ENCODE measurements around the gene TMBIM1.
A peak's percentile ranks its signal among the peaks of the same experiment; 100 is the strongest.

DNA sequence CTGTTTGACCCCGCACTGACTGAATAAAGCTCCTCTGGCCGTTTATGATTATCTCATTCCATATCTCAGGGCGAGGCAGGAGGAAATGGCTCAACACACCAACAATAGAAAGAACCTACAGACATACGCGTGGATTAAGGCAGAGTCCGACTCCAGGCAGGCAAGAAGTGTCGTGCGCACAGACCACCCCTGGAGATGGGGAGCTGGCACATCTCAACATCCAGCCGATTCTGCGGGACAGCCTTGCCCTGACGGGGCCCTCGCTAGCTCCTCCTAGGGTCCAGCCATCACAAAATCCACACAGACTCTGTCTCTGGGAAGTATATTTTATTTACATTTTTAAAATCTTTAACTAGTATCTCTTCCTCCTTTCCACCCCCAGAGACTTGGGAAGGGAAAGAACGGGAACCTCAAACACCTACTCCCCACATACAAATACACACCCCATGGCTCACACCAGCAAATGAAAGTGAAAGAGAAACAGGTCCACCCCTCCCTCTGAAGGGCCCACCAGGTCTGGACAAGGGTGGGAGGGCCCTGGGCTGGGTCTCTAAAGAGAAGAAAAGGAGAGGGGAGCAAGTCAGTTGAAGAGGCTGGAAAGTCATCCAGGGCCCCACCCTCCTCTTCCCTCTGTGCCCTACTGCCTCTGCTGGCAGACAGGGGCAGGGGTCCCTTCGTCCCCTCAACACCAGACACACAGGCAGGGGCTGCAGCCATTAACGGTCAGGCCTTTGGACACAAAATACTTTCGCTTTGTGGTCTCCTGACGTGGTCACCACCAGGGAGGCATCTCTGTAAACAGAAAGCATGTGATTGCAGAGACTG lies 28.3 kb downstream of the TMBIM1 start:
- TF ChIP-seq, protein P1, sequence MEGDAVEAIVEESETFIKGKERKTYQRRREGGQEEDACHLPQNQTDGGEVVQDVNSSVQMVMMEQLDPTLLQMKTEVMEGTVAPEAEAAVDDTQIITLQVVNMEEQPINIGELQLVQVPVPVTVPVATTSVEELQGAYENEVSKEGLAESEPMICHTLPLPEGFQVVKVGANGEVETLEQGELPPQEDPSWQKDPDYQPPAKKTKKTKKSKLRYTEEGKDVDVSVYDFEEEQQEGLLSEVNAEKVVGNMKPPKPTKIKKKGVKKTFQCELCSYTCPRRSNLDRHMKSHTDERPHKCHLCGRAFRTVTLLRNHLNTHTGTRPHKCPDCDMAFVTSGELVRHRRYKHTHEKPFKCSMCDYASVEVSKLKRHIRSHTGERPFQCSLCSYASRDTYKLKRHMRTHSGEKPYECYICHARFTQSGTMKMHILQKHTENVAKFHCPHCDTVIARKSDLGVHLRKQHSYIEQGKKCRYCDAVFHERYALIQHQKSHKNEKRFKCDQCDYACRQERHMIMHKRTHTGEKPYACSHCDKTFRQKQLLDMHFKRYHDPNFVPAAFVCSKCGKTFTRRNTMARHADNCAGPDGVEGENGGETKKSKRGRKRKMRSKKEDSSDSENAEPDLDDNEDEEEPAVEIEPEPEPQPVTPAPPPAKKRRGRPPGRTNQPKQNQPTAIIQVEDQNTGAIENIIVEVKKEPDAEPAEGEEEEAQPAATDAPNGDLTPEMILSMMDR (IDR thresholded peaks at IDR 0.05; ENCODE audit: low read depth, low read length), result peak; percentile 6
- TF ChIP-seq POLR2A (IDR thresholded peaks at IDR 0.05; ENCODE audit: extremely low read depth, insufficient read length), result no peak
- TF ChIP-seq, protein P2, sequence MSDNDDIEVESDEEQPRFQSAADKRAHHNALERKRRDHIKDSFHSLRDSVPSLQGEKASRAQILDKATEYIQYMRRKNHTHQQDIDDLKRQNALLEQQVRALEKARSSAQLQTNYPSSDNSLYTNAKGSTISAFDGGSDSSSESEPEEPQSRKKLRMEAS (IDR thresholded peaks at IDR 0.05; ENCODE audit: low read depth, low read length), result no peak

Data from NB4 (cell line).